Measurements from ENCODE around the gene ALOX5AP.
A peak's percentile ranks its signal among the peaks of the same experiment; 100 is the strongest.

Gene ALOX5AP

GRCh38 chr13:30735025-30735871 lies at the start of gene ALOX5AP:
Gene ALOX5AP, plus strand, starts transcription at chr13:30735543. Its CDS starts 63 bp downstream, at chr13:30735606.
- no peak for DNase-seq
- TF ChIP-seq GATA1 (IDR thresholded peaks at IDR 0.05; ENCODE audit: low read depth, low read length) (no peak), POLR2A (IDR thresholded peaks at IDR 0.05; ENCODE audit: low read length) (no peak)

GRCh38 chr13:30685987-30686386 lies 49.4 kb upstream of the ALOX5AP start:
- DNase-seq, result no peak
- TF ChIP-seq GATA1 (IDR thresholded peaks at IDR 0.05; ENCODE audit: low read depth, low read length) (no peak), POLR2A (IDR thresholded peaks at IDR 0.05; ENCODE audit: low read length) (no peak)

DNA sequence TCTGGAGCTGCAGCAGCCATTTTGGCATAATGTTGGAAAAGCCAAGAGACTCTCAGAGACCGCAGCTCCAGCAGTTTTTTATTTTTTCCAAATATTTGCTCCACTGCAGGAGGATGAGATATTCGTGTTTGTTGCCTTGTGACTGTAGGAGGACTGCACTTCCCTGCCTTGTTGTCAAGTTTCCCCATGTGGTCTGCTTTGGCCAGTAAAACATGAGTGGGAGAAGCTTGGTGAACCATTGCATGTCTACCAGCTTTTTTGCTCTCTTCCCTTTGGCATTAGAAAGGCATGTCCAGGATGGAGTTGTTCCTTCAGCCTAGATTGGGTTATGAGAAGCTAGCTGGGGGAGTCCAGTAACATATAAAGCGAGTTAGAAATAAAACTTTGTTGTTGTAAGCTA lies 47.7 kb upstream of the ALOX5AP start:
- TF ChIP-seq POLR2A (IDR thresholded peaks at IDR 0.05; ENCODE audit: low read length), result no peak
- TF ChIP-seq GATA1 (IDR thresholded peaks at IDR 0.05; ENCODE audit: low read depth, low read length), result no peak
- DNase-seq, result no peak

- DNase-seq, result no peak
- TF ChIP-seq POLR2A (IDR thresholded peaks at IDR 0.05; ENCODE audit: low read length) (no peak), GATA1 (IDR thresholded peaks at IDR 0.05; ENCODE audit: low read depth, low read length) (no peak)
These were observed 45.6 kb upstream of the ALOX5AP start for GRCh38 chr13:30689752-30690151.

DNA sequence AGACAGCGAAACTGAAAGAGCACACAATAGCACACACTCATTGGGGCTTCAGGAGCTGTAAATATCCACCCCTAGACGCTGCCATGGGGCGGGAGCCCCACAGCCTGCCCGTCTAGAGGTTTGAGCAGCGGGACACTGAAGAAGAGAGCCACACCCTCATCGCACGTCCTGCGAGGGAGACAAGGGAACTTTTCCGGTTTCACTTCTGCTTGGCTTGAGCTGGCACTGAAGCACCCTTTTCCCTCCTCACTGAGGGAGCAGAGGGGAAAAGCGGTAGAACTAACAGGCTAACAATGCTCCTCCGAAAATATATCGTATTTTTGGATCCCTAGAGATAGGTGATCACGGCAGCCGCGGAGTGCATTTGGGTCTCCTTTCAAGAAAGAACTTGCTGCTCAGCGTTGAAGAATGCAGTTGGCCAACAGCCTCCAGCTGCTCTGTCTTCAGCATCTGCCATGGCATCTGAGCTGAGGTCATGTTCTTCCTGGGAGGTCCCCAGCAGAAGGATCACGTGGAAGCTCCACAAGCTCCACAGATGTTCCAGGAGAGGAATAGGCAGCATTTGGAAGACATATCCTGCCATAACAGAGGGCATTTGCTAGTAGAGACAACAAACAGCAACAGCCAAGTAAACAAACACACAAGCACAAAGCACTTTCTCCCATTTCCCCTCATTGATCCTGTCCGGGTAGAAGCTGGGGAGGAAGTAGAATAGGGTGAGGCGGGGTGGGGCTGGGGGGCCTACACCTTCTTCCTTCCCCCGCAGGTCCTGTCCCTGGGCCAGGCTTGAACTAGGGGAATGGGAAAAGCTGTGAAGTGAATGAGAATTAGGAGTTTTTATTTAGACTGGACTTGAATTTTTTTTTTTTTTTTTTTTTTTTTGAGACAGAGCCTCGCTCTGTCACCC lies 44.8 kb upstream of the ALOX5AP start:
- TF ChIP-seq GATA1 (IDR thresholded peaks at IDR 0.05; ENCODE audit: low read depth, low read length) (no peak), POLR2A (IDR thresholded peaks at IDR 0.05; ENCODE audit: low read length) (no peak)
- peak; percentile 30 to 37 for DNase-seq

DNA sequence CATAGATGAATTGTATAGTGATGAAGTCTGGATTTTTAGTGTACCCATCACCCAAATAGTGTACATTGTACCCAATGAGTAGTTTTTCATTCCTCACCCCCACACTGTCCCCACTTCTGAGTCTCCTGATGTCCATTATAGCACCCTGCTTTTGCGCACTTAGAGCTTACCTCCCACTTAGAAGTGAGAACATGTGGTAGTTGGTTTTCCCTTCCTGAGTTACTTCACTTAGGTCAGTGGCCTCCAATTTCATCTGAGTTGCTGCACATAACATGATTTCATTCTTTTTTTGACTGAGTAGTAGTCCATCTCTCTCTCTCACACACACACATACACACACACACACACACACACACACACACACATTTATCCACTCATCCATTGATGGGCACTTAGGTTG lies 43.2 kb upstream of the ALOX5AP start:
- TF ChIP-seq POLR2A (IDR thresholded peaks at IDR 0.05; ENCODE audit: low read length), result no peak
- no peak for TF ChIP-seq GATA1 (IDR thresholded peaks at IDR 0.05; ENCODE audit: low read depth, low read length)
- DNase-seq, result no peak

GRCh38 chr13:30696278-30697176 lies 38.8 kb upstream of the ALOX5AP start:
- no peak for DNase-seq
- TF ChIP-seq POLR2A (IDR thresholded peaks at IDR 0.05; ENCODE audit: low read length), result no peak
- TF ChIP-seq GATA1 (IDR thresholded peaks at IDR 0.05; ENCODE audit: low read depth, low read length), result no peak

DNA sequence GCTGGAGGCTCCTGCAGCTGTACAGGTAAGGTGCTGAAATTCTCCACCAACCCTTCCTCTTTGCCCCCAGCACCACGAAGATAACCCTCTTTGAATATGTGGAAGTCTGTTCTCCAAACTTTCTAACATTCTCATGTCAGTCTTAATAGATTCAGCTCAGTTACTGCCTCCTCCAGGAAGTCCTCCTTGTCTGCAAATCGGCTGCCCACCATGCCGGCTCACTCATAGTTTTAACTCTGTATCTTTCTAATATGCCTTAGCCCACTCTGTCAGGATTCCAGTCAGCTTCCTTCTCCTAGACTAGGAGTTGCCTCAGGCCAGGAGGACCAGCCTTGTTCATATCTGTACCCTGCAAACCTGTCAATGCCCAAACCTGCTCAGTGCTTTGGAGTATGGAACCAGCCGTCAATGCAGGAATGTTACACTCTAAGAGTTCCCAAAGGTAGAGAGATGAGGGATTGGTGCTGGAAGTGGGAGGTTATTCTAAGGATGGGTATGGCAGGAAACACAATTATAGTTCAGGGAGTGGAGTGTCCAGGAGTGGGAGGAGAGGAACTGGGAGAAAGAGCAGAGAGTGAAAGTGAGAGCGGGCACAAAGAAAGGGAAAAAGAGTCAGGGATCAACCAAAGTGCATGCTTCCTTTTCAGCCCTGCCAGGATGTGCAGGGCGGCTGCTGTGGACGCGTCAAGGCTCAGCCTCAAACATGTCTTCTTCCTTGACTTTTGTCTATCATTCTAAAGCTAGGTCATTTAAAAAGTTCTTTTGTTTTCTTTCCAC lies 38.0 kb upstream of the ALOX5AP start:
- no peak for DNase-seq
- TF ChIP-seq POLR2A (IDR thresholded peaks at IDR 0.05; ENCODE audit: low read length), result no peak
- TF ChIP-seq GATA1 (IDR thresholded peaks at IDR 0.05; ENCODE audit: low read depth, low read length), result no peak

DNA sequence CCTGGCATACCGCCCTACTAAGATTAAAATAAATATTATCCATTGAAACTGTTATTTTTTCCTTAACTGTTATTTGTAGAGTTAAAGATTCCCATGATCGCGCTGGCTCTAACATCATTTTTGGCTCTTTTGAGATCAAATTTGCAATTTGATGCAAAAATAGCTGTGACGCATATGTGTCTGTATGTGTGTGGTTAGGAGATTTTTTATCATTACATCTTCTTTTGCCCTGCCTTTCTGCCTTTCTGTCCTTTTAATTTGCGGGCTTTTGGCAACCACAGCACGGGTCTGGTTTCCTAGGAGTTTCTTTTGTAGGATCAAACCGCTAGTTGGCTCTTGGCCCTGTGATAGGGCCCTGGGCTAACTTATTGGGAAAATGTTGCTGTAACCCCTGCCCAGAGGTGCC lies 37.3 kb upstream of the ALOX5AP start:
- DNase-seq, result no peak
- TF ChIP-seq GATA1 (IDR thresholded peaks at IDR 0.05; ENCODE audit: low read depth, low read length) (no peak), POLR2A (IDR thresholded peaks at IDR 0.05; ENCODE audit: low read length) (no peak)

DNA sequence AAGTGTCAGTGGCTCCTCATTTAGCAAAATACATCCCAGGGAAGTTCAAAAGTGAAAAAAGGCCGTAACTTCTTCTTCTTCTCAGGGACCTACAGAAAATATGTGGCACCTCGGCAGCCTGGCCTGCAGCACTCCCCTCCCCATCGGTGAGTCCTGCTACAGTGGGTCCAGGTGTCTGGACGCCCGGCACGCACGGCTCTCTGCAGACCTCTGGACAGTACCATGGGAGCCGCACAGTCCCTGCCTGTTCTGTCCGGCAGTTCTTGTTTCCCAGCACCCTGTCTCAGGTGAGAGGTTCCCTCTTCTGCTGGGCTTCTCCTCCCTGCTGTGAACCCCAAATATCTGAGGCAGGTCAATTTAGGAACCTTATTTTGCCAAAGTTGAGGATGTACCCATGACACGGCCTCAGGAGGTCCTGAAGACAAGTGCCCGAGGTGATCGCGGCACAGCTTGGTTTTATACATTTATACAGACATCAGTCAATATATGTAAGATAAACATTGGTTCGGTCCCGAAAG lies 36.8 kb upstream of the ALOX5AP start:
- TF ChIP-seq POLR2A (IDR thresholded peaks at IDR 0.05; ENCODE audit: low read length) (no peak), GATA1 (IDR thresholded peaks at IDR 0.05; ENCODE audit: low read depth, low read length) (no peak)
- no peak for DNase-seq

DNA sequence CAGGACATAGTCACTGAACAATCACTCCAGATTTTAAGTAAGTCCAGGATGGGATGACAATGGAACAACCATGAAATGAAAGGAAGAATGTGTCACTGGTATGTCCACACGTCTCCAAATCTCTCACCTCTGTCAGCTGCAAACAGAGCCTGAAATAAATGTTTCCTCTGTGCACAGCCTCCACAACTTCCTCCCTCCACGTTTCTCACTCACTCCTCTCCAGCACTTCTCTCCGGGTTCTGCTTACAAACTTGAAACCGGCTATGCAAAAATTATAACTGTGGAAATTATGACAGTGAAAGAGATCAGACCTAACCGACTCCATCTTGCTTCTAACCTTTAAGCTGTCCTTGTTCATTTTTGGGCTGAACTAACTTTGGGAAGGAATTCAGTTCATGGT lies 35.0 kb upstream of the ALOX5AP start:
- no peak for DNase-seq
- TF ChIP-seq GATA1 (IDR thresholded peaks at IDR 0.05; ENCODE audit: low read depth, low read length) (no peak), POLR2A (IDR thresholded peaks at IDR 0.05; ENCODE audit: low read length) (no peak)

DNA sequence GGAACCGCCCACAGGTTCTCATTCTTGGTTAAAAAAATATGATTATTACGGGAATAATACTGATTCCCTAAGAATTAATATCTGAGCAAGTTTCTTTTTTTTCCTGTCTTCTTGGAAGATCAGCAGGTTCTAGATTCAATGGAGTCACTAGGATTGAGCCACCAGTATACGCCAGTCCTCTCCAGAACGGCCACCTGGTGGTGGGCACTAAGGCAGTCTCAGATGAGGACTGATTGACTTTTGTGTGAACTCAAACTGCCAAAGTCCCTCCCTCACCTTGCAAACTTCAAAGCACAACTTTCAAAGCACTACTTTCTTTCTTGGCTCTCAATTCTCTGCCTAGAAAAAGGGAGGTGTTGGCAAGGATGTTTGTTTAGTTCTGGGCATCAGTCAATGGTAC lies 33.3 kb upstream of the ALOX5AP start:
- TF ChIP-seq GATA1 (IDR thresholded peaks at IDR 0.05; ENCODE audit: low read depth, low read length) (no peak), POLR2A (IDR thresholded peaks at IDR 0.05; ENCODE audit: low read length) (no peak)
- DNase-seq, result peak in 1 of 2 experiments; percentile 5
